ENCODE measurements around the gene COL23A1. TPM values are rescaled to one million over a fixed set of nuclear protein-coding genes. Genes with fewer than 3 reads are reported as not detected.

COL23A1 gene
- total RNA-seq, 4 donors from 2014 or later, result 0.83 to 1.8 (median 1.5) TPM

GRCh38 chr5:178460174-178460573 lies 130.0 kb downstream of the COL23A1 start:
- Histone ChIP-seq H3K36me3 (no peaks in the 10 kb centered on the region), H3K27ac (replicated peaks in 1 of 4) (no peak overlapping the region), H3K4me3 (no peak overlapping the region), H3K4me1 (peaks cover 4 to 12% (median 8%) of the 10 kb centered on the region in 4 donors), H3K27me3 (no peaks in the 10 kb centered on the region), H3K9me3 (no peaks in the 10 kb centered on the region)
- intact Hi-C loops (cut with DNase I), result loop anchor here (2.0 to 10.0 kb wide), 2 partner anchors 91 to 185 kb away; no protein-coding TSS in a partner anchor
- no peak for DNase-seq (ENCODE audit: extremely low spot score)
- WGBS, result 93% methylated on average over 3 of the region's 3 CpGs
- TF ChIP-seq POLR2AphosphoS5 (IDR thresholded peaks at IDR 0.05) (no peak), EP300 (IDR thresholded peaks at IDR 0.05) (no peak), CTCF (IDR thresholded peaks at IDR 0.05) (no peak), POLR2A (IDR thresholded peaks at IDR 0.05; ENCODE audit: low read depth) (no peak)

DNA sequence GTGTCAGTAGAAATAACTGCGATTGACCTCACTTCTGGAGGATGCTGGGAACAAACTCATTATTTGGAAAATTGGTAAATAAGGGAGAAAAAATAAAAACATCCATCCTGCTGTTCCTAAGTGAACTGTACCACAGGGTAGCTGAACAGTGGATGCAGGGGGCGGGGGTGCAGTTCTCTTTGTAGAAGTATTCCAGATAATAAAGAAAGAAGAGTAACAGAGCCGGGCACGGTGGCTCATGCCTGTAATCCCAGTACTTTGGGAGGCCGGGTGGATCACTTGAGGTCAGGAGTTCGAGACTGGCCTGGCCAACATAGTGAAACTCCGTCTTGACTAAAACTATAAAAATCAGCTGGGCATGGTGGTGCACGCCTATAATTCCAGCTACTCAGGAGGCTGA lies 132.1 kb downstream of the COL23A1 start:
- no peak for TF ChIP-seq POLR2A (IDR thresholded peaks at IDR 0.05; ENCODE audit: low read depth)
- TF ChIP-seq POLR2AphosphoS5 (IDR thresholded peaks at IDR 0.05), result no peak
- no peak for TF ChIP-seq EP300 (IDR thresholded peaks at IDR 0.05)
- no peak for TF ChIP-seq CTCF (IDR thresholded peaks at IDR 0.05)
- Histone ChIP-seq H3K4me1 (peaks cover 4 to 12% (median 8%) of the 10 kb centered on the region in 4 donors), H3K27ac (replicated peaks in 1 of 4) (no peak overlapping the region), H3K27me3 (no peaks in the 10 kb centered on the region), H3K9me3 (no peaks in the 10 kb centered on the region), H3K4me3 (no peak overlapping the region), H3K36me3 (no peaks in the 10 kb centered on the region)
- no peak for DNase-seq (ENCODE audit: extremely low spot score)
- 82% methylated on average over 8 of the region's 8 CpGs for WGBS
- intact Hi-C loops (cut with DNase I), result no loop called here

- Histone ChIP-seq H3K4me1 (peaks cover 4 to 12% (median 8%) of the 10 kb centered on the region in 4 donors), H3K4me3 (no peak overlapping the region), H3K27ac (replicated peaks in 1 of 4) (no peak overlapping the region), H3K9me3 (no peaks in the 10 kb centered on the region), H3K27me3 (no peaks in the 10 kb centered on the region), H3K36me3 (no peaks in the 10 kb centered on the region)
- DNase-seq (ENCODE audit: extremely low spot score), result no peak
- 96% methylated on average over 4 of the region's 4 CpGs for WGBS
- intact Hi-C loops (cut with DNase I), result no loop called here
- no peak for TF ChIP-seq POLR2AphosphoS5 (IDR thresholded peaks at IDR 0.05)
- TF ChIP-seq POLR2A (IDR thresholded peaks at IDR 0.05; ENCODE audit: low read depth), result no peak
- no peak for TF ChIP-seq EP300 (IDR thresholded peaks at IDR 0.05)
- no peak for TF ChIP-seq CTCF (IDR thresholded peaks at IDR 0.05)
Measured at GRCh38 chr5:178457471-178457870, 132.7 kb downstream of the COL23A1 start.

DNA sequence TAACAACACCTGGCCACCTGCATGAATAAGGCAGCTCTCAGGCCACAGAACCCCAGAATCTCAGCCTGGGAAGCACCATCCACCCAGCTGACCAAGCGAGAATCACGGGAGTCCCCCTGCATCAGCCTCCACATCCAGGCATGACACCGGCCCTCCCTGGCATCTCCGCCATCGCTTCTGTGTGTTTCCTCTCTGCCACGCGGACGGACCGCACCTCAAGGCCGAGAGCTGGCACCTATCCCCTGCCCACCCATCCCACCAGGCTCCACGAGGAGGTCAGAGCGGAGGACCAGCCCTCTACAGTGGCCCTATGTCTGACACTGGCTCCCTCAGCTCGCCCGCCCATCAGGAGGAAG lies 134.7 kb downstream of the COL23A1 start:
- Histone ChIP-seq H3K9me3 (no peaks in the 10 kb centered on the region), H3K27ac (replicated peaks in 1 of 4) (no peak overlapping the region), H3K4me1 (peaks cover 0 to 1% (median 0%) of the 10 kb centered on the region in 4 donors), H3K36me3 (no peaks in the 10 kb centered on the region), H3K4me3 (no peak overlapping the region), H3K27me3 (no peaks in the 10 kb centered on the region)
- DNase-seq (ENCODE audit: extremely low spot score), result no peak
- WGBS, result 95% methylated on average over 14 of the region's 14 CpGs
- intact Hi-C loops (cut with DNase I), result no loop called here
- no peak for TF ChIP-seq POLR2A (IDR thresholded peaks at IDR 0.05; ENCODE audit: low read depth)
- no peak for TF ChIP-seq CTCF (IDR thresholded peaks at IDR 0.05)
- no peak for TF ChIP-seq POLR2AphosphoS5 (IDR thresholded peaks at IDR 0.05)
- TF ChIP-seq EP300 (IDR thresholded peaks at IDR 0.05), result no peak

- Histone ChIP-seq H3K27ac (replicated peaks in 1 of 4) (no peak overlapping the region), H3K36me3 (no peaks in the 10 kb centered on the region), H3K4me1 (no peaks in the 10 kb centered on the region), H3K4me3 (no peak overlapping the region), H3K27me3 (no peaks in the 10 kb centered on the region), H3K9me3 (no peaks in the 10 kb centered on the region)
- no peak for DNase-seq (ENCODE audit: extremely low spot score)
- 90% methylated on average over 16 of the region's 22 CpGs for WGBS
- TF ChIP-seq POLR2AphosphoS5 (IDR thresholded peaks at IDR 0.05) (no peak), EP300 (IDR thresholded peaks at IDR 0.05) (no peak), POLR2A (IDR thresholded peaks at IDR 0.05; ENCODE audit: low read depth) (no peak), CTCF (IDR thresholded peaks at IDR 0.05) (no peak)
- intact Hi-C loops (cut with DNase I), result no loop called here
Measured at GRCh38 chr5:178454821-178455479, 135.2 kb downstream of the COL23A1 start.
